Measurements from ENCODE around the gene CCDC142. TPM values are rescaled to one million over a fixed set of nuclear protein-coding genes. Genes with fewer than 3 reads are reported as not detected.

CCDC142 gene
- total and polyA plus RNA-seq, 9 of the 15 experiments (the other 6 are each of a cell fraction or from before 2014, with no cell fraction given) = 0.55 to 11.7 (median 7.2) TPM

DNA sequence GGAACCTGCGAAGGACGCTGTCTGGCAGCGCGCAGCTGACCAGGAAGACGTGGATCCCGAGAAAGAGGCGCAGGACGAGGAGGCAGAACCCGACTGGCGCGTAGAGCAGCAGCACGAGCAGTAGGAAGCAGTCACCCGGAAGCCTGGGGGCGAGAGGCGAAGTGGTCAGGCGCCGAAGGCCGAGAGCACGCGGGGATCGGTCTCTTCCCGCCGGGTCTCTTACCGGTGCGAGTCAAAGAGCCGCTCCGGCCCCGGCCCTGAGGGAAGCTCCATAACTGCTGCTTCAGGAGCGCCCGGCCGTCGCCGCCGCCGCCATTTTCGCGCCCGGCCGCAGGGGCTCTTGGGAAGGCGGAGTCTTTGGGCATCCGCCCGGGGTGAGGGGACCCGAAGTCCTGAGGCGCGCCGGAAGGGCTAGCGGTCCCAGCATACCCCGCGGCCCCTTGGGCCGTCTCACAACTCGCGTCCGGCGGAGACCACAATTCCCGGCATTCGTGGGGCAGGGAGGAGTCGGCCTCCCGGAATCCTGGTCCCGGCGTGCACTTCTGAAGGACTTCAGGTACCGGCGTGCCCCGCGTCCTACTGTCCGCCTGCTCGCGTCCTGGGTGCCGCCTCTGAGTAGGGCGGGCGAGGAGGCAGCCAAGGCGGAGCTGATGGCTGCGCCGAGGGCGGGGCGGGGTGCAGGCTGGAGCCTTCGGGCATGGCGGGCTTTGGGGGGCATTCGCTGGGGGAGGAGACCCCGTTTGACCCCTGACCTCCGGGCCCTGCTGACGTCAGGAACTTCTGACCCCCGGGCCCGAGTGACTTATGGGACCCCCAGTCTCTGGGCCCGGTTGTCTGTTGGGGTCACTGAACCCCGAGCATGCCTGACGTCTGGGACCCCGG lies 46.8 kb upstream of the CCDC142 start, which contains the start of the genes AUP1 and HTRA2 (continued):
- TF ChIP-seq PRMT5 (CRISPR knock-in tag; IDR thresholded peaks at IDR 0.05) (no peak), ZNF143 (CRISPR knock-in tag; IDR thresholded peaks at IDR 0.05) (peak; percentile 89), NELFE (IDR thresholded peaks at IDR 0.05; ENCODE audit: insufficient read depth, insufficient read length) (no peak), POLR2G (IDR thresholded peaks at IDR 0.05; ENCODE audit: low read depth, low read length) (peak; percentile 95), POLR2B (IDR thresholded peaks at IDR 0.05; ENCODE audit: low read depth, partially characterized antibody) (peak; percentile 89), ZNF224 (CRISPR knock-in tag; IDR thresholded peaks at IDR 0.05) (no peak), TBP (optimal IDR thresholded peaks at IDR 0.05; ENCODE audit: low read depth, low read length) (peak; percentile 81), NFXL1 (CRISPR knock-in tag; IDR thresholded peaks at IDR 0.05) (no peak)
- TF ChIP-seq, protein P1, sequence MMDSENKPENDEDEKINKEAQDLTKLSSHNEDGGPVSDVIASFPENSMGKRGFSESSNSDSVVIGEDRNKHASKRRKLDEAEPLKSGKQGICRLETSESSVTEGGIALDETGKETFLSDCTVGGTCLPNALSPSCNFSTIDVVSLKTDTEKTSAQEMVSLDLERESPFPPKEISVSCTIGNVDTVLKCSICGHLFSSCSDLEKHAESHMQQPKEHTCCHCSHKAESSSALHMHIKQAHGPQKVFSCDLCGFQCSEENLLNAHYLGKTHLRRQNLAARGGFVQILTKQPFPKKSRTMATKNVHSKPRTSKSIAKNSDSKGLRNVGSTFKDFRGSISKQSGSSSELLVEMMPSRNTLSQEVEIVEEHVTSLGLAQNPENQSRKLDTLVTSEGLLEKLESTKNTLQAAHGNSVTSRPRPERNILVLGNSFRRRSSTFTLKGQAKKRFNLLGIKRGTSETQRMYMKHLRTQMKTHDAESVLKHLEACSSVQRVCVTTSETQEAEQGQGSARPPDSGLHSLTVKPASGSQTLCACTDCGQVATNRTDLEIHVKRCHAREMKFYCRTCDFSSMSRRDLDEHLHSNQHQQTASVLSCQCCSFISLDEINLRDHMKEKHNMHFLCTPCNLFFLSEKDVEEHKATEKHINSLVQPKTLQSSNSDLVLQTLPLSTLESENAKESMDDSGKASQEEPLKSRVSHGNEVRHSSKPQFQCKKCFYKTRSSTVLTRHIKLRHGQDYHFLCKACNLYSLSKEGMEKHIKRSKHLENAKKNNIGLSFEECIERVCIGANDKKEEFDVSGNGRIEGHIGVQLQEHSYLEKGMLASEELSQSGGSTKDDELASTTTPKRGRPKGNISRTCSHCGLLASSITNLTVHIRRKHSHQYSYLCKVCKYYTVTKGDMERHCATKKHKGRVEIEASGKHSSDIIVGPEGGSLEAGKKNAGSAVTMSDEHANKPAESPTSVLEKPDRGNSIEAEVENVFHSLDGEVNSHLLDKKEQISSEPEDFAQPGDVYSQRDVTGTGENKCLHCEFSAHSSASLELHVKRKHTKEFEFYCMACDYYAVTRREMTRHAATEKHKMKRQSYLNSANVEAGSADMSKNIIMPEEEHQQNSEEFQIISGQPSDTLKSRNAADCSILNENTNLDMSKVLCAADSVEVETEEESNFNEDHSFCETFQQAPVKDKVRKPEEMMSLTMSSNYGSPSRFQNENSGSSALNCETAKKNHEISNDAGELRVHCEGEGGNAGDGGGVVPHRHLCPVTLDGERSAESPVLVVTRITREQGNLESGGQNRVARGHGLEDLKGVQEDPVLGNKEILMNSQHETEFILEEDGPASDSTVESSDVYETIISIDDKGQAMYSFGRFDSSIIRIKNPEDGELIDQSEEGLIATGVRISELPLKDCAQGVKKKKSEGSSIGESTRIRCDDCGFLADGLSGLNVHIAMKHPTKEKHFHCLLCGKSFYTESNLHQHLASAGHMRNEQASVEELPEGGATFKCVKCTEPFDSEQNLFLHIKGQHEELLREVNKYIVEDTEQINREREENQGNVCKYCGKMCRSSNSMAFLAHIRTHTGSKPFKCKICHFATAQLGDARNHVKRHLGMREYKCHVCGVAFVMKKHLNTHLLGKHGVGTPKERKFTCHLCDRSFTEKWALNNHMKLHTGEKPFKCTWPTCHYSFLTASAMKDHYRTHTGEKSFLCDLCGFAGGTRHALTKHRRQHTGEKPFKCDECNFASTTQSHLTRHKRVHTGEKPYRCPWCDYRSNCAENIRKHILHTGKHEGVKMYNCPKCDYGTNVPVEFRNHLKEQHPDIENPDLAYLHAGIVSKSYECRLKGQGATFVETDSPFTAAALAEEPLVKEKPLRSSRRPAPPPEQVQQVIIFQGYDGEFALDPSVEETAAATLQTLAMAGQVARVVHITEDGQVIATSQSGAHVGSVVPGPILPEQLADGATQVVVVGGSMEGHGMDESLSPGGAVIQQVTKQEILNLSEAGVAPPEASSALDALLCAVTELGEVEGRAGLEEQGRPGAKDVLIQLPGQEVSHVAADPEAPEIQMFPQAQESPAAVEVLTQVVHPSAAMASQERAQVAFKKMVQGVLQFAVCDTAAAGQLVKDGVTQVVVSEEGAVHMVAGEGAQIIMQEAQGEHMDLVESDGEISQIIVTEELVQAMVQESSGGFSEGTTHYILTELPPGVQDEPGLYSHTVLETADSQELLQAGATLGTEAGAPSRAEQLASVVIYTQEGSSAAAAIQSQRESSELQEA (IDR thresholded peaks at IDR 0.05; ENCODE audit: low read depth) = peak; percentile 54
- TF ChIP-seq, protein P2, sequence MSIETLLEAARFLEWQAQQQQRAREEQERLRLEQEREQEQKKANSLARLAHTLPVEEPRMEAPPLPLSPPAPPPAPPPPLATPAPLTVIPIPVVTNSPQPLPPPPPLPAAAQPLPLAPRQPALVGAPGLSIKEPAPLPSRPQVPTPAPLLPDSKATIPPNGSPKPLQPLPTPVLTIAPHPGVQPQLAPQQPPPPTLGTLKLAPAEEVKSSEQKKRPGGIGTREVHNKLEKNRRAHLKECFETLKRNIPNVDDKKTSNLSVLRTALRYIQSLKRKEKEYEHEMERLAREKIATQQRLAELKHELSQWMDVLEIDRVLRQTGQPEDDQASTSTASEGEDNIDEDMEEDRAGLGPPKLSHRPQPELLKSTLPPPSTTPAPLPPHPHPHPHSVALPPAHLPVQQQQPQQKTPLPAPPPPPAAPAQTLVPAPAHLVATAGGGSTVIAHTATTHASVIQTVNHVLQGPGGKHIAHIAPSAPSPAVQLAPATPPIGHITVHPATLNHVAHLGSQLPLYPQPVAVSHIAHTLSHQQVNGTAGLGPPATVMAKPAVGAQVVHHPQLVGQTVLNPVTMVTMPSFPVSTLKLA (conservative IDR thresholded peaks at IDR 0.05) = peak; percentile 52 to 80

Measured in K562 (cell line).